NT2/D1 (cell line): ENCODE results near the gene SDHA.

Experiments
- YY1 ChIP-seq: IDR thresholded peaks from 2 replicates; pipeline ENCODE4 v1.6.1; 2011; ENCODE audit not compliant: insufficient read length, insufficient read depth
- ZNF274 ChIP-seq: IDR thresholded peaks from 2 replicates; pipeline ENCODE4 v1.6.1; 2011; ENCODE audit warnings: mild to moderate bottlenecking, low read depth, low read length

DNA sequence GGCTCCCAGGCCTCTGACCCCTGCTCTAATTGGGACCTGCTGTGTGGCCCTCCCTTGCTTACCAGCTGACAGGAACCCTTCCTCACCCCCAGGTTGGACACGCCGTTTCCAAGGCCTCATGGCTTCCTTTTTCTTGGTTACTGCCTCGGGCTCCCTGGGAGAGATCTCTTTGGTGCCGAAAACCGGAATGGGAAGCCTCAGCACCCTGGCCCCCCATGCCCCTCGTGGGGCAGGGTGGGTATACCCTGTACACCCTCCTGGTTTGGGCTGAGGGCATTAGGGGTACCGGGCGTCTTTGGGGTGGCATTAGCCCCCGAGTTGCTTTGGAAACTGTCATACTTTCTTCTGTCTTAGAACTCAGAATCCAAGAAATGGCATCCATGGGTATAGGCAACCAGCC is 37.0 kb upstream of the SDHA start:
- TF ChIP-seq YY1 (no peak), ZNF274 (no peak)
